Stimulated activated CD4-positive, alpha-beta T cell treated with anti-CD3 and anti-CD28 coated beads, Interleukin-12 subunit alpha, Interleukin-12 subunit beta, amount 100 ng/mL, for 4 hours (primary cell): Measurements from ENCODE around the gene PAK5.
"Not testable (repeated sequence)": the region's sequence is repeated elsewhere in the genome, so short reads cannot be mapped to it uniquely, and the experiment has no call there.

Experiments
- DNase-seq: peaks from one replicate; pipeline ENCODE4 v3.0.0-alpha.2; 2020

Gene PAK5

DNA sequence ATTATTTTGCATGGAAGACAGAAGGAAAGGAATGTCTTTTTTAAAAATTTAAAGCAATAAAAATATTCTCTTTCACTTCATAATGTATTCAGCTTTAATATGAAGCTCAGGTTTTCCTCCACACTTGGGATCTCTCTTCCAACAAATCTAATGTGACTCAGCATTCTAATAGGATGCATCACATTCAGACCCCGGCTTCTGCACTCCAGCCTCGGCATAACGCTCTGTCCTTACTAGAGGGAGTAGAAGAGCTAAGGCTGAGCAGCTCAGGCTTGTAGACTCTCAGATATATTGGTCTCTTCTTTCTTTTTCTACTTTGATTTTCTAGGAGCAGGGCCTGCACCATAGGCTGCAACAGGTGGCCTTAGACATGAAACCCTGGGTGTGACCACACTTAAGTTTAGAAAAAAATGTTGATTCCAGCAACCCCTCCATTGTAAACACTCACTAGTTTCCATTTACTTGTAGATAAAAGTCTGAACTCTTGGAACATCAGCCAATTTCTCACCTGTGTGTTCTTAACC lies 161.7 kb downstream of the PAK5 start:
- DNase-seq: no peak

DNA sequence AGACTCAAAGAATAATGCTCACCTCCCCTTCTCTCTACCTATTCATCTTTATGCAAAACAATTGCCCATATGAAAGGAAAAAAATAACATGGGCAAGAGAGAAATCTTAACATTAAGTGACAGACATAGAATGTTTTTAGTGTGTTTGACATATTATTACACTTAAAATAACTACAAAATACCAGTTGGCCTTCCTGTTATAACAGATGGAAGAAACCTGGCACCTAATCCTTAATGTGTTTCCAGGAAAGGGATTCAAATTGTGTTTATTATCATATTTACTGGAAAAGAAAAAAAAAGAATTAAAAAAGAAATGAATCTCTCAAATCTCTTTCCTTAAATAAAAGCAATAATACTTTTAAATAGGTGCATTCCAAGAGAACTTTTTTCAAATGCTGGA lies 165.9 kb downstream of the PAK5 start:
- DNase-seq: no peak

DNA sequence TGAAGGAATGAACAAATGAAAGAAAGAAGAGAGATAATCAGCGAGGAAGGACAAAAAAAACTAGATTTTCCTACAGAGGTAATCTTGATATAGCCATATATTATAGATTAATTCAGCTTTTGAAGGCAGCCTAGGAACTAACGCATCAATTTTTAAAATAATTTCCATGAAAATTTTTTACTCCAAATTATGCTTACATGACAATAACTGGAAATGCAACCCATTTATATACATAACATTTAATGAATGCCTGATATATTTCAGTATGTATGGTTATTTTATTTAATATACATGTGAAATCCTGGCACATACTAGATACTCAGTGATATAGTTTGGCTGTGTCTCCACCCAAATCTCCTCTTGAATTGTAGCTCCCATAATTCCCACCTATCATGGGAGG lies 166.8 kb downstream of the PAK5 start:
- DNase-seq: no peak

DNA sequence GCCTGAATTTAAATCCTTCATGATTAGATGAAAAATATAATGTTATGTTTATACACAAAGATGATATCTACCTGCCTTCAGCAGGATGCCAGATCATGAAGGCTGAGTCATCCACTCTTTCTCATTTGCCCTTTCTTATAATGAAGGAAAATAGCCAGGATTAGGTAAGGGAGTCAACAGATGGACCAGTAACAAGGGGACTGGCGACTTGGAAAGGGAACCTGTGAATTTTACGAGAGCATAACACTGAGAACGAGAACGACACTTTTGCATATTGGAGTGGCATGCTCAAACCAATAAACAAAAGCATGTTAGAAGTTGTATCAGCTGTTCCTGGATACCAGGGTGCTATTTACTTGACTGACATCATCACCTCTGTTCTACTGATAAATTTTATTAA lies 170.5 kb downstream of the PAK5 start:
- no peak for DNase-seq

DNA sequence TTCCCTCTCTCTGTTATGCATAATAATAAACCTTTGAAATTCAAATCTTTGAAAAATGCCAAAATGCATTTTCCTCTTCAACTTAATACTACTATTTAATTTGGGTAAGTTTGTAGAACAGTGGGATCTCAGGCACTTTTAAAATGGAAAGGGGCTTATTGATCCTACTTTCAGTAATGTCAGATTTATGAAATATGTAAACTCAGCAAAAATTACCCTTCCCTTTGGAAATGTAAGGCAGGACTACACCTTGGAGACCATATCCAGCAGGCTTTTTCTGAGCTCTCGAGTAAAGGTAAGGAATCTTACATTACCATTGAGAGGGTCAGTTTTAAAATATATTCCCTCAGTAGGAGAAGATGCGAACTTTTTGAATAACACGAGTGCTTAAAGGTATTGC lies 175.5 kb downstream of the PAK5 start:
- no peak for DNase-seq

DNA sequence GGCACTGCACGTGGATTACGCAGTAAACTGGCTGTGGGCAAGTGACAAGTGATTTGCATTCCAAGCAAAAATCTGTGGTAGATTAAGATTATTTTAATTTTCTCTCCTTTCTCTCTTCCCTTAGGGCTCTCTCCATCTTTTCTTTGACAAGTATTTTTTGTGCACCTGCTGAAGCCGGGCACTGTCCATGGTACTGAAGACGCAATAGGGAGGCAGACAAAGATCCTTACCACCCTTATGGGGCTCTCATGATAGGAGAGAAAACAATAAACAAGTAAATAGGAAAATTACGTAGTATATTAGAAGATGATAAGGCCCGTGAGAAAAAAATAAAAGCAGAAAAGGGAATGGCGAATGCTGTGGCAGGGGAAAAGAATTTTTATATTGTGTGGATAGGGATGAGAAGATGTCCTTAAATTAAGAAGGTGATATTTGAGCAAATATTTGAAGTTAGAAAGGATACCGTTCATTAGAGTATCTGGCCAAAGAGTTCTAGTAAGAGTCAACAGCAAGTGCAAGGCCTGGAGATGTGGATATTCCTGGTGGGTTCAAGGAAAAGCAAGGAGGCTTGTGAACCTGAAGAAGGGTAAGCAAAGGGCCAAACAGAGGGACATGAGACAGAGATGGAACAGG lies 178.5 kb downstream of the PAK5 start:
- no peak for DNase-seq

DNA sequence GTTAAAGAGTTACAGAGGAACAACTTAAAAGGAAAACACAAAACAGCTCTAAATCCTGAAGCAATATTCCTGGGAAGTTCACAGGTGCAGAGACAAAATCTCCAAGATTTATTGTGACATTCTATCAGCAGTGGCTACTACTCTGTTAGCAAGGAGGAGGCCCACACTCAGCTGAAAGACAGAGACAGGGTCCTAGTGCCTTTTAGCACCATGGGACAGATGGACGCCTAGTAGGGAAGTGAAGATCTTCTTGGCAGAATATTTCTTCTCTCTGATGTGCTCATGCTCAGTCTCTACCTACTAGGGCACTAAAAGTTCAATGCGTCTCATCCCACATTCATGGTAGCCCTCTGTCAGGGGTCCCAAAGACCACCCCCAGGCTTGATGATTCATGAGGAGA lies 191.1 kb downstream of the PAK5 start:
- no peak for DNase-seq

DNA sequence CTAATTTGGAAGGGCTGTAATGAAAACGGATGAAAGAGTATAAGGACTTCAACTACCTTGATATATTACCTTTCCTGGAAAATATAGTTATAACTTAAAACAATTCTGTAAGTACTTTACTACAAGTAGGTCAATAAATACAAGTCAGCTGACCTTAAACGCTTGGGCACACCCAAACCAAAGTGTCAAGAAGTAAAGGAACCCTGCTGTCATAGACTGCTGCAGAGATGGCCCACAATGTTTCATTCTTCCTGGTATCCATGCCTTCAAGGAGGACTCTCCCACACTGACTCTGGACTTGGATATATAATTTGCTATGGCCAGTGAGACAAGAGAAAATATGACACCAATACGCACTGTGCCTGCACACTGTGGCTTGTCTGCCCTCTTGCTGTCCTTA lies 192.5 kb downstream of the PAK5 start:
- DNase-seq: no peak

DNA sequence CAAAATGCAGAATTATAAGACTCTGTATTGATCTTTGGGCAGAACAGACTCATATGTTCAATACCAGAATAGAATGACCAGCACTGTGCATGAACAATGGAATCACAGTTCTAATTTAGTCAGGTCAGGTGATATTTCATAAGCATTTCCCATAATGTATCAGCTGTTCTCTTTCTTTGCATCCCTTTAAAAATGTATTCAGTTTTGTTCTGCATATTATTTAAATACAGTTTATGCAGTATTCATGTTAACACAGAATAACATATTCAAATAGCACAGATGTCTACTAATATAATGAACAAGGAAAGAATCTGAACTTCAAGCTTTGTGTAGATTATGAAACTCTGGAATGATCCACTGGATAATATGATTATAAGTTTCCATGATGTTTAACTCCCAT lies 196.0 kb downstream of the PAK5 start:
- DNase-seq: no peak

DNA sequence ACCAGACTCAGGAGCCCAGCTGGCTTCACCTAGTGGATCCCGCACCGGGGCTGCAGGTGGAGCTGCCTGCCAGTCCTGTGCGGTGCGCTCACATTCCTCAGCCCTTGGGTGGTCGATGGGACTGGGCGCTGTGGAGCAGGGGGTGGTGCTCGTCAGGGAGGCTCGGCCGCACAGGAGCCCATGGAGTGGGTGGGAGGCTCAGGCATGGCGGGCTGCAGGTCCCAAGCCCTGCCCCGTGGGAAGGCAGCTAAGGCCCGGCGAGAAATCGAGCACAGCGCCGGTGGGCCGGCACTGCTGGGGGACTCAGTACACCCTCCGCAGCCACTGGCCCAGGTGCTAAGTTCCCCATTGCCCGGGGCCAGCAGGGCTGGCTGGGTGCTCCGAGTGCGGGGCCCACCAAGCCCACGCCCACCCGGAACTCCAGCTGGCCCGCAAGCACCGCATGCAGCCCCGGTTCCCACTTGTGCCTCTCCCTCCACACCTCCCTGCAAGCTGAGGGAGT lies 197.3 kb downstream of the PAK5 start:
- not testable (repeated sequence) for DNase-seq

DNA sequence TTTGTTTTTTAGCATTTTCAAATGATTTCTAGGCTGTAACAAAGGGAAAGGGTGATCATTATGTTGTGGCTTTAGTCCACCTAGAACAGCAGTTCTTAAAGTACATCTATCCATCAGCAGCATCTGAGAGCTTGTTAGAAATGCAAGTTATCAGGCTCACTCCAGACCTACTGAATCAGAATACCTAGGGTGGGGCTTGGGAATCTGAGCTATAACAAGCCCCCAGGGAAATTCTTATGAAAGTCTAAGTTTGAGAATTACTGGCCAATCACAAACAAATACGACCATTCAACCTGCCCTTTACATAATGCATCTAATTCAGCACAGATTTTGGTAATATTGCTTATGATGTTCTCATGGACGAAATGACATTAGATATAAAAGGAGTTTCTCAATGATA lies 201.0 kb downstream of the PAK5 start:
- no peak for DNase-seq

DNA sequence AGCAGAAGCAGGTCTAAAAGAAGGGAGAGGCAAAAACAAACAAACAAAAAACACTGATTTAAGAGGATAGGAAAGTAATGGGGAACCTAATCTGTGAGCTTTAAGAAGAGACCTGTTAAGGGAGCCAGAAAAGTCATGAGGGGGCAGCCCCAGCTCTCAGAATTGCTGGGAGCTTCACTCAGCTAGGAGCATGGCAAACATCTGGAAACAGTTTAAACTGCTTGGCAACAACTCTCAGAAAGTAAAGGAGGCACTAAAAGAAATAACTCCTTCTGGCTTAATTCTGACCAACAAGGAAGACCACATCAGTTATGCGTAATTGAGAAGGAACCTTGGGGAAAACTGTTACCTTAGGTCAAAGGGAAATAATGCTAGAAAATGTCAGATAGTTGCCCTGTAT lies 203.1 kb downstream of the PAK5 start:
- no peak for DNase-seq

DNA sequence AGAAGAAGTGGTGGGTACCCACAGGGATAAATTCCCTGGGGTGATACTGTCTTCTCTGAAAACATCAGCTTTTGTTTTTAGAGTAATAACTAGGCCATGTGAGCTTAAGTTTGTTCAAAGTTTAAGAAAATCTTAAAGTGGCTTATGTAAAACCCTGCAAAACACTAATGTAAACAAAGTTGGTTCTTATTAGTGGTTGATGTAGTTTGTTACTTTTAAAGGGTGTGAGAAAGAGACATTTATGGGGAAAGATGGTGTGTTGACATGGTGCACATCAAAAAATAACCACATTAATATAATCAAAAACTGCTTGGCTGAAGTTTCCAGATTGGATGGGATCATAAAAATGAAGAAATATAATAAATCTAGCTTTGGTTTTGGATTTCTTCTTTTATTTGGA lies 204.5 kb downstream of the PAK5 start:
- no peak for DNase-seq

DNA sequence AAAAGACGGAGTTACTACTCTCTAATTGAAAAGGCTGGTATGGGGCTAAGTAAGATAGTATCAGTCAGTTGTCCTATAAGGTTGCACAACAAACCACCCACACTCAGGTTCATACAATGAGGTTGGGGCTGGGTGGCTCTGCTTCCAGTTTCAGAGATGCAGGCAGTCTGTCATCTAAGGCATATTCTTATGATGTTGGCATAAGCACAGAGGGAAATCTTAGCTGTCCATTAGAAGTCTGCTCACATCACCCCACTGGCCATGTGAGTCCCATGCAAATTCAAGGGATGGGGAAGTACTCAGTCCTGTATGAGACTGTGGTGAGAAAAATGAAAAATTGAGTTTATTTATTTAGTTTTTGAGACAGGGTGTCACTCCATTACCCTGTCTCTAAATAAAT lies 205.9 kb downstream of the PAK5 start:
- no peak for DNase-seq

DNA sequence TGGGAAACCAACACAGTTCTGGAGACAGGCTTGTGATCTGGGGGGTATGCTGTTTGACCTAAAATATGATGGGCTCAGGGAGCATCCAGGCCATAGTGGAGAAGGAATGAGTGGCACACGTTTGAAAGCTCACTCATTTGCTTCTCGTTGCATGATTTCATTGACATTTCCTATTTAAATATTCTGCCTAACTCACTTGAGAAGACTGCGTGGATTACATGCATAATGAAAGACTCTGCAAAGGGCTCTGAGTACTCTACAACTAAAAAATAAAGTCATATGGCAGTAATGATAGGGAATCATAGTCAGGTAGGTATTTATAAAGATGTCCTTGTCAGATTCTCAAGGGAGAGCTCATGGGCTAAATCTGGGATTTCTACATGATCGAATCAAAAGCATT lies 206.6 kb downstream of the PAK5 start:
- DNase-seq: no peak

DNA sequence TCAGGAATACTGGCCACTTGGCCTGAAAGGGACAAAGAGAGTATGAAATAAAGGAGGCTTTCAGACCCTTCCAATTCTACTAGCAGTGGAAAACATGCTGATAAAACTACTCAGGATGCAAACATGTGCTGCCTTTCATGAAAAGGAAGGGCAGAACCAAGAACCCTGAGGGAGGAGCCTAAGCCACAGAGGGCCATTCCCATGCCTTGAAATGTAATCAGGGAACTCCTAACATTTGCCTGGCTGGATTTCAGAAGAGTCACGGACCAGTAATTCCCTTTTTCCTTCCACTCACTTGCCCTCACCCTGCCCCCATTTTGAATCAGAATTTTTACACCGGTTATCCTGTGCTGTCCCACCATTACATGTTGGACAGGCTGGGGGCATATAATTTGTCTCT lies 208.3 kb downstream of the PAK5 start:
- no peak for DNase-seq

DNA sequence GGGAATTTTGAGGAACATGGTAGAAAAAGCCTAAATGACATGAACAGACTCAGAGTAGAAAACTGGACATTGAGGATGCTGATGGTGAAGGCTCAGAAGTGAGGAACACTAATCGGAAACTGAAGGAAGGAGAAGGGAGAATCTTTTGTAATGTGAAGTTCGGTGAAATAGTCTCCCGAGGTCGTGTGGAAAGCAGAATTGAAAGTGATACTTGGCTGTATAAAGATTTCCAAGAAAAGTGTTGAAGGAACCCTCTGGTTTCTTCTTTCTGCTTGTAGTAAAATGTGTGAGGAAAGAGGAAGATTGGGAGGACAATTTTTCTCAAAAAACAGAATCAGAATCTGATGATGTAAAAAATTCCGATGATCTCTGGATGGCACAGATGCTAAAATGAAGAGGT lies 209.0 kb downstream of the PAK5 start:
- no peak for DNase-seq

DNA sequence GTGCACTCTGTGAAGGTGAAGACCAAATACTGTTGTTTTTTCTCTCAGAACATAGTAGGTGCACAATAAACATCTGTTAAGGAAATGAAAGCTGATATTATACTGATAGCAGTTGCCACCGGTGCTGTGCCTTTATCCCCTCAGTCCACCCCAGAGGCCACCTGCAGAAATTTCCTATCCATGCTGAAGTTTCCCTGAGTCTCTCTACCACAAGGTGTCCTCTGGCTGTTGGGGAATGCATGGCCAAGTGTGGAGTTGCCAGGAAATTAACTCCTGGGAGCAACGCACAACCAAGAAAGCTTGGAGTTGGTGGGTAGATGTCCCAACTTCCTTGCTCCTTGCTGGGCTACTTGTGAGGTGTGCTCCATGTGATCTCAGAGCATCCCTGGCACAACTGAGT lies 210.3 kb downstream of the PAK5 start:
- no peak for DNase-seq

DNA sequence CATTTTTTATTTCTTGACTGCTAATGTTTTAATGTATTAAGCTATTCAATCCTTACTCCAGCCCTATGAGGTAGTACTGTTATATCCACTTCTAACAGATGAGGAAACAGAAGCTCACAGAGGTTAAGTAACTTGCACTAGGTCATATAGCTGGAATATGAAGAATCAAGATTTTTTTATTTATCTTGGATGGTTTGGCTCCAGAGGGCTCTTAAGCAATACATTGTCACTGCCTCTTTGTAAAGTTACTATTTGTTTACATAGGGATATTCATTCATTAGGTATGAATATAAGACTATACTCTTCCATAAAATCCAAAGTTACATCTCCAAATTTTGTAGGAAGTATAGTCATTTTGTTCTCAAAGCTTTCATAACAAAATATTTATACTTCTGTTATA lies 210.7 kb downstream of the PAK5 start:
- no peak for DNase-seq

DNA sequence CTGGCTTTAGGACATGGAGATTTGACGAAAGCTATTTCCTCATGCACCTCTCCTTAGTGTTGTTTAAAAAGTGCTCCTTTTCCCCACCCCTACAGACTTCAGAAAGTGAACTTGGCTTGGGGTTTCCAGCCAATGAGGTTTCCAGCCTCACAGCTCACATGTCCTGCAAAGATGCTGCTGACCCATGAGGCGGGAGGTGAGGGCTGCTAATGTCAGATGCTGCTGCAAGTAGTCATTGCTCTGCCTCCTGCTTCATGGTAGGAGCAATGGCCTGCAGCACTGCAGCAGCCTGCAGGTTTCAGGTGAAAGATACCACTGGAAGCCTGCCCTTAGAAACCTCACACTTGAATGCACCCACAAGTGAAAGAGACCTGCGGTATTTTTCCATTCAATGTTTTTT lies 211.7 kb downstream of the PAK5 start:
- no peak for DNase-seq

DNA sequence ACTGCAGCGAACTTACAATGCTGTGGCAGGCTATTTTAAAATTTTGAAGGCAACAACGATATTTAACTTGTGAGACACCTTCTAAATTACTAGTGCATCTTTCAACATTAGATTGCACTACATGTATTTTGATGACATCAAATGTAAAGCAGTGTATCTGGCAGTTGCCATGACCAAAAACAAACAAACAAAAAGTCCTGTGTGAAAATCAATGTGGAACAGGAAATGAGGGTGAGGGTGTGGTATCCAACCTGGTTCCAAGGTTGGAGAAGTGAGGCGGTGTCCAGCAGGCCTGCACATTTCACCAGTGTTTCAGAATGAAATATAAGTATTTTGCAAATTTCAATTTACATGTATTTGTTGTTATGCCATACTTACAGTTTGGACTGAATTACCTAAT lies 212.5 kb downstream of the PAK5 start:
- DNase-seq: no peak

DNA sequence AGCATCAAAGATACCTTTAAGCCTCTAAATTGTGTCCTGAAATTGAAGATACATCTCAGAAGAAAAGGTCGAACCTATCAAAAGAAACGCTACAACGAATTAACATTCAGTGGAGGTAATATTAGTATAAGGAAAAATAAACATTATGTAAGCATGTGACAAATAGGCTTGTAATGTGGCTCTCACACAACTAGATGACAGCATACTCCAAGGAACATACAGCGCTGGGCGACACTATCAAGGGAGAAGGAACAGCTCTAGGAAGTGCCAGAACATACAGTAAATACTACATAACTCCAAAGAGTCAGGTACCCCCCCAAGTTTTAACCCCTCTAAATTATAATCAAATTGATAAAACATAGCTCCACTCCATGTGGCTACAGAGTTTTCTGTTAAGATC lies 220.9 kb downstream of the PAK5 start:
- no peak for DNase-seq

DNA sequence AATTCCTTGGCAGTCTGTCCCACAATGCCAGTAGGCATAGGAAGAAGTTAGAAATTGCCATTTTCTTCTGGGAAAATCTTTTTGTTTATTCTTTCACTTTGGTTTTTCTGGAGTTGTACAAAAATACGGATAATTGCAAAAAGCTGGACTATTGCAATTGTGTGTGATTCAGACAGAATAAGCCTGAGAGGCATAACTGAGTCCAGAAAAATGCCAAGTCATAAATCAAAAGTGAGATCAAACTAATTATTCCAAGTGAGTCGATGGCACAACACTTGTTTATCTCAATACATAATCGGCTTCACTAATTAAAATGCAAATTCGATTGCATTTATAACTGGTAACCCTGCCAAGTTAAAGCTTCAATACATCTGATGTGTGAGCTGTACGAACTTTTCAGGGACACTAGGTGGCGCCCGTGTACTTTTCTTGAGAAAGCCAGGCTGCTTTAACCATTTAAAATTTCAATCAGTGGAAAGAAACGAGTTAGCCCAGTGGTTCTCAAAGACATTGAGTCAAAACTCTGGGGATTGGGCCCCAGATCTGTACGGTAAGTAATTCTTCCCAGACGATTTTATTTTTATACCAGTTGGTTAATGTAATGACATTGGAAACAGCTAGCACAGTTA lies 221.9 kb downstream of the PAK5 start:
- peak; percentile 34 for DNase-seq

DNA sequence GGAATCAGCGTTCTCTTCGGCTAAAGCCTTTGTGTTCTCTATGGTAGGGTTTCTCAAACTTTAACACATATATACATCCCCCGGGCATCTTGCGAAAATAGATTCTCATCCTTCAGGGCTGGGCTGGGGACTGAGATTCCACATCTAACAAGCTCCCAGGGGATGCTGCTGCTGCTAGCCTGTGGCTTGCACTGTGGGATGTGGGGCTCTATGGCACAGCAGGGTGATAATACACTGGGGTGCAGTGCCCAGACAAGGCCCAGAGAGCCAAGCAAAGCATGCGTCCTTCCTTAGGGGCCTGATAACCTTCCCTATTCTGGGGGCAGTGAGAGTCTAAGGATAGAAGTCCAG lies 222.4 kb downstream of the PAK5 start:
- no peak for DNase-seq
